Glomerular visceral epithelial cell (primary cell): ENCODE data around the gene GXYLT1.

Source experiments
- DNase-seq: peaks from one replicate; pipeline ENCODE4 v3.0.0-alpha.2; 2016; ENCODE audit errors: extremely low spot score

The GXYLT1 gene

GRCh38 chr12:42145197-42145549, 499 bp upstream of the GXYLT1 start:
- peak; percentile 19 for DNase-seq

GRCh38 chr12:42144158-42144407, 591 bp downstream of the GXYLT1 start:
- DNase-seq = no peak

- DNase-seq = peak; percentile 21
These were observed 1.1 kb downstream of the GXYLT1 start for GRCh38 chr12:42143452-42144157.

GRCh38 chr12:42141981-42142606, 2.6 kb downstream of the GXYLT1 start:
- no peak for DNase-seq

GRCh38 chr12:42140901-42141300, 3.8 kb downstream of the GXYLT1 start:
- DNase-seq = peak; percentile 64

GRCh38 chr12:42135259-42135814, 9.3 kb downstream of the GXYLT1 start:
- no peak for DNase-seq

- DNase-seq = peak; percentile 44
These were observed 13.8 kb downstream of the GXYLT1 start for GRCh38 chr12:42130672-42131402.

- DNase-seq = peak; percentile 74
These were observed 15.0 kb downstream of the GXYLT1 start for GRCh38 chr12:42129595-42130204.

- no peak for DNase-seq
These were observed 15.8 kb downstream of the GXYLT1 start for GRCh38 chr12:42128888-42129287.

GRCh38 chr12:42128327-42128726, 16.3 kb downstream of the GXYLT1 start:
- no peak for DNase-seq

GRCh38 chr12:42126963-42127362, 17.7 kb downstream of the GXYLT1 start:
- no peak for DNase-seq

GRCh38 chr12:42125388-42125767, 19.3 kb downstream of the GXYLT1 start:
- DNase-seq = no peak

- no peak for DNase-seq
These were observed 19.8 kb downstream of the GXYLT1 start for GRCh38 chr12:42124764-42125387.

GRCh38 chr12:42119085-42119633, 25.5 kb downstream of the GXYLT1 start:
- DNase-seq = peak; percentile 11

- no peak for DNase-seq
These were observed 26.4 kb downstream of the GXYLT1 start for GRCh38 chr12:42118136-42118879.

- no peak for DNase-seq
These were observed 35.6 kb downstream of the GXYLT1 start for GRCh38 chr12:42109031-42109430.

- peak; percentile 14 for DNase-seq
These were observed 37.9 kb downstream of the GXYLT1 start for GRCh38 chr12:42106791-42107190.

GRCh38 chr12:42104784-42105183, 39.9 kb downstream of the GXYLT1 start:
- no peak for DNase-seq

GRCh38 chr12:42104087-42104486, 40.6 kb downstream of the GXYLT1 start:
- no peak for DNase-seq

- DNase-seq = no peak
These were observed 41.5 kb downstream of the GXYLT1 start for GRCh38 chr12:42103155-42103554.

GRCh38 chr12:42102720-42103119, 42.0 kb downstream of the GXYLT1 start:
- DNase-seq = no peak
